Glutamatergic neuron (in vitro differentiated cells): ENCODE data around the gene MEF2B. TPM values are rescaled to one million over a fixed set of nuclear protein-coding genes. Genes with fewer than 3 reads are reported as not detected.

Source experiments
- DNase-seq: peaks from one replicate; pipeline ENCODE4 v3.0.0; 2022
- H3K27ac Mint-ChIP-seq: one replicate; pipeline ENCODE4 v1.8.0; 2020; ENCODE audit warnings: mild to moderate bottlenecking, mixed read lengths, inconsistent platforms; ENCODE audit not compliant: unreplicated experiment
- H3K27me3 Mint-ChIP-seq: one replicate; pipeline ENCODE4 v1.8.0; 2020; ENCODE audit warnings: mild to moderate bottlenecking, moderate library complexity, mixed read lengths, inconsistent platforms; ENCODE audit not compliant: unreplicated experiment
- H3K36me3 Mint-ChIP-seq: one replicate; pipeline ENCODE4 v1.8.0; 2020; ENCODE audit warnings: mild to moderate bottlenecking, mixed read lengths, inconsistent platforms; ENCODE audit not compliant: unreplicated experiment
- H3K4me1 Mint-ChIP-seq: one replicate; pipeline ENCODE4 v1.8.0; 2020; ENCODE audit warnings: mild to moderate bottlenecking, low read depth, mixed read lengths, inconsistent platforms; ENCODE audit not compliant: unreplicated experiment
- H3K4me3 Mint-ChIP-seq: one replicate; pipeline ENCODE4 v1.8.0; 2020; ENCODE audit warnings: mild to moderate bottlenecking, mixed read lengths, inconsistent platforms; ENCODE audit not compliant: unreplicated experiment
- H3K9me3 Mint-ChIP-seq: one replicate; pipeline ENCODE4 v1.8.0; 2020; ENCODE audit warnings: mild to moderate bottlenecking, moderate library complexity, mixed read lengths, inconsistent platforms; ENCODE audit not compliant: unreplicated experiment
- total RNA-seq: library from RNA; stranded (reverse); fragmentation: NEBNext Ultra II Directional; extraction: Animal tissue kit (Norgen Biotek cat#: 25700); gene quantifications from one replicate; pipeline ENCODE4 v1.2.1, GENCODE V29; 2021; ENCODE audit not compliant: unreplicated experiment
- TF ChIP-seq, protein P1 (sequence below): fragments of 200-600 bp; sonication (generic); IDR thresholded peaks from one replicate; pipeline ENCODE4 v1.5.0; 2021; ENCODE audit not compliant: partially characterized antibody, unreplicated experiment

Gene MEF2B
- total RNA-seq, 1 donor from 2014 or later = 1.7 TPM

DNA sequence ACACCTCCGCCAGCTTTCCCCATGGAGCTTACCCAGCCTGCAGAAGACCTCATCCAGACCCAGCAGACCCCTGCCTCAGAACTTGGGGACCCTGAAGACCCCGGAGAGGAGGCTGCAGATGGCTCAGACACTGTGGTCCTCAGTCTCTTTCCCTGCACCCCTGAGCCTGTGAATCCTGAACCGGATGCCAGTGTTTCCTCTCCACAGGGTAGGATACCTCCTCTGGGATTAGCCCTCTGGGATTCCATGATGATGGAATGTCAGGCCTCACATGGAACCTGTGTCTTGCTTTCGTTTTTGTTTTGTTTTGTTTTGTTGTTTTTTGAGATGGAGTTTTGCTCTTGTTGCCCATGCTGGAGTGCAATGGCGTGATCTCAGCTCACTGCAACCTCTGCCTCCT is 23.9 kb upstream of the MEF2B start:
- peaks cover 3% of the 10 kb centered on the region for H3K4me1 Mint-ChIP-seq
- no peak overlapping the region for H3K27ac Mint-ChIP-seq
- peaks cover 3% of the 10 kb centered on the region for H3K9me3 Mint-ChIP-seq
- H3K27me3 Mint-ChIP-seq = peaks cover 5% of the 10 kb centered on the region
- H3K4me3 Mint-ChIP-seq = peak overlapping the region; percentile 94
- no peaks in the 10 kb centered on the region for H3K36me3 Mint-ChIP-seq
- no peak for DNase-seq
- TF ChIP-seq, protein P1, sequence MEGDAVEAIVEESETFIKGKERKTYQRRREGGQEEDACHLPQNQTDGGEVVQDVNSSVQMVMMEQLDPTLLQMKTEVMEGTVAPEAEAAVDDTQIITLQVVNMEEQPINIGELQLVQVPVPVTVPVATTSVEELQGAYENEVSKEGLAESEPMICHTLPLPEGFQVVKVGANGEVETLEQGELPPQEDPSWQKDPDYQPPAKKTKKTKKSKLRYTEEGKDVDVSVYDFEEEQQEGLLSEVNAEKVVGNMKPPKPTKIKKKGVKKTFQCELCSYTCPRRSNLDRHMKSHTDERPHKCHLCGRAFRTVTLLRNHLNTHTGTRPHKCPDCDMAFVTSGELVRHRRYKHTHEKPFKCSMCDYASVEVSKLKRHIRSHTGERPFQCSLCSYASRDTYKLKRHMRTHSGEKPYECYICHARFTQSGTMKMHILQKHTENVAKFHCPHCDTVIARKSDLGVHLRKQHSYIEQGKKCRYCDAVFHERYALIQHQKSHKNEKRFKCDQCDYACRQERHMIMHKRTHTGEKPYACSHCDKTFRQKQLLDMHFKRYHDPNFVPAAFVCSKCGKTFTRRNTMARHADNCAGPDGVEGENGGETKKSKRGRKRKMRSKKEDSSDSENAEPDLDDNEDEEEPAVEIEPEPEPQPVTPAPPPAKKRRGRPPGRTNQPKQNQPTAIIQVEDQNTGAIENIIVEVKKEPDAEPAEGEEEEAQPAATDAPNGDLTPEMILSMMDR = no peak

DNA sequence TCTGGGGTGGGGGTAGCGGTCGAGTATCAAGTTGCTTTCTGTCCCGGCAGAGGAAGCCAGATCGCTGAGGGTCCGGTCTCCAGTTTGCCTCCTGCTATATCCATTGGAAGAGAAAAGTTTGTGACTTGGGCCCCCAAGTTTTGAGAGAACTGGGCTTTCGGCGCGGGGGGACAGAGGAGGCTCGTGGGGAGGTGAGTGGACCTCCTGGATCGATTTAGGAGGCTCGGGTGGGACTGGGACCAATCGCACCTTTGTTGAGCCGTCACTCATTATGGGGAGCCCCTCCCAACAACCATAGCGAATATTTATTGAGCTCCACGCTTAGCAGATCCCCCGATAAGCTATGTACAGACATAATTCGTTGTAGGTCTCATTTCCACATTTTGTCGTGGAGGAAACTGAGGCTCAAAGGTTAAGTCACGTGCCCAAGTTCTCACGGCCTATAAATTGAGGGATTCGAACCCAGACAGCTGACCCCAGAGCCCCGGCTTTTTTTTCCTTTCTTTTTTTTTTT is 22.9 kb upstream of the MEF2B start:
- Mint-ChIP-seq H3K27ac (peak overlapping the region; percentile 82), H3K4me3 (peak overlapping the region; percentile 94), H3K9me3 (peaks cover 3% of the 10 kb centered on the region), H3K4me1 (peaks cover 3% of the 10 kb centered on the region), H3K27me3 (peaks cover 5% of the 10 kb centered on the region), H3K36me3 (no peaks in the 10 kb centered on the region)
- no peak for DNase-seq
- TF ChIP-seq, protein P1 = no peak

DNA sequence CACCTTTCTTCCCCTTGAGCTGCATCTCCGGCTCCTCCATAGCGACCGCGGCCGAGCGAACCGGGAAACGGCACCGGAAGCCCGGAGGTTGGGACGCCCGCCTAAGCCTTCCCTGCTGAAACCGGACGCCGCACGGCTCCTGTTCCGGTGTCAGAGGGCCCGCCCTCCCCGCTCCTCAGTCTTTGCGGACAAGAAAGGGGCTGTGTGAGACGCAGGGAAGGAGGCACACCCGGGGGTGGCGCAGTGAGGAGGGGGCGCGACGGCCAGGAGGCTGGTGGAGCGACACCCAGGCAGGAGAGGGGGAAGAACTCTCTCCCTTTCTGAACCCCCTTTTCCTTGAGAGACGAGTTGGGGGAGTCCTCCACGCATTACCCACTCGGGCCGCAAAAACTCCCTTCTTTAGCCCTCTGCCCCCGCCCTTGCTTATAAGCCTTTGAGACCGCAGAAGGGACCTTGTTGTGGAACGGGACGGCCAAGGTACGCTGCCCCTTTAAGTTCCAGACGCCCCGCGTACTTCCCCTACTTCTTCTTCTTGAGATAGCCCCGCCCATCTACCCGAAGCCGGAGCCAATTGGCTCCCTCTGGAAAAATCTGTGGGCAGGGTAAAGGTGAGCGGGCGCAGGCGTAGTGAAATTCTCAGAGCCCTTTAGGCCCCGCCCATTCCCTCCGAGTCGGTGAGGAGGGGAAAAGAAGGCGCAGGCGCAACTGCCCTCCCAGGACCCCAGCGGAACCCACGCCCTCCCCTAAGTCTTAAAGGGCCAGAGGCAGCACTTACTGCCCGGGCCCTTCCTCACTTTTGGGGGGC is 22.2 kb upstream of the MEF2B start, which contains the start of the genes BORCS8 and RFXANK:
BORCS8 (minus strand) TSS at position 75 of the 805 bp plus-strand sequence; CDS start at position 40, 35 bp downstream.
RFXANK (plus strand) TSS at position 181 of the 805 bp plus-strand sequence. CDS start 1,689 bp downstream, outside the sequence.
- H3K9me3 Mint-ChIP-seq = peaks cover 1% of the 10 kb centered on the region
- H3K27me3 Mint-ChIP-seq = peaks cover 3% of the 10 kb centered on the region
- H3K4me3 Mint-ChIP-seq = peak within 1 kb of the TSS; percentile 94
- no peaks in the 10 kb centered on the region for H3K36me3 Mint-ChIP-seq
- TF ChIP-seq, protein P1 = no peak
- peaks cover 3% of the 10 kb centered on the region for H3K4me1 Mint-ChIP-seq
- H3K27ac Mint-ChIP-seq = peak within 1 kb of the TSS; percentile 91
- DNase-seq = peak; percentile 99

DNA sequence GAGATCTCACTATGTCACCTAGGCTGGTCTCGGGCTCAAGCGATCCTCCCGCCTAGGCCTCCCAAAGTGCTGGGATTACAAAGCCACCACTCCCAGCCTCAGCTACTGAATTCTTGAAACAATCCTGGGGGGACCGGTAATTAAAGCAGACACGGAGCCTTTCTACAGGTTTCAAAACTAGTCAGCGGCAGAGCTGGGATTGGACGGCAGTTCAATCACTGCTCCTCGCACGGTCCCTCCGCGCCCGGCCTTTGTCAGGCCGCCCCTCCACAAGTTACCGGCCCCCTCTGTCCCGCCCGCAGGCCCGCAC is 21.7 kb upstream of the MEF2B start:
- H3K27ac Mint-ChIP-seq = peak overlapping the region; percentile 91
- H3K9me3 Mint-ChIP-seq = peaks cover 1% of the 10 kb centered on the region
- H3K4me3 Mint-ChIP-seq = peak overlapping the region; percentile 94
- TF ChIP-seq, protein P1 = no peak
- H3K27me3 Mint-ChIP-seq = peaks cover 3% of the 10 kb centered on the region
- no peak for DNase-seq
- H3K4me1 Mint-ChIP-seq = peaks cover 3% of the 10 kb centered on the region
- H3K36me3 Mint-ChIP-seq = no peaks in the 10 kb centered on the region

DNA sequence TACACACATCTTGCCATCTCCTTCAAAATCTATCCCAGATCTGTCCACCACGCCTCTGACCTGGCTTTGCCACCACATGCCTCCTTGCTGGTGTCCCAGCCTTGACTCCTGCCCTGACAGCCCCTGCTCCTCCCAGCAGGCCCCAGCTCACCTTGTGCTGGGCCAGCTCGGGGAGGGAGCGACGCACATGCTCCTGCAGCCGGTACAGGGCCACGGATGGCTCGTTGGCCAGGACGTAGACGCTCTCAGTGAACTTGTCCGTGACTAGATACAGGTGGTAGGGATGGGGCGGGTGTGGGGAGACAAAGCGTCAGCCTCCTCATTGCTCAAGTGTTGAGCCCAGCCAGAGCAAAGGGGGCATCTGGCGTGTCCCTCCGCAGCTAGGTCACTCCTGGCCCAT is 16.7 kb upstream of the MEF2B start:
- Mint-ChIP-seq H3K4me1 (no peaks in the 10 kb centered on the region), H3K27ac (no peak overlapping the region), H3K9me3 (peaks cover 1% of the 10 kb centered on the region), H3K27me3 (peaks cover 6% of the 10 kb centered on the region), H3K4me3 (no peak overlapping the region), H3K36me3 (peaks cover 10% of the 10 kb centered on the region)
- no peak for DNase-seq
- TF ChIP-seq, protein P1 = no peak
